ENCODE data around the gene SPG7. TPM values are rescaled to one million over a fixed set of nuclear protein-coding genes. Genes with fewer than 3 reads are reported as not detected.

The SPG7 gene
- total RNA-seq, 1 donor from 2014 or later, result 96.1 TPM

- ATAC-seq (no peak), DNase-seq (ENCODE audit: missing footprints) (no peak)
- intact Hi-C loops (cut with DNase I), result no loop called here
Observed at GRCh38 chr16:89482817-89483205, 25.4 kb upstream of the SPG7 start.

- DNase-seq (ENCODE audit: missing footprints) (no peak), ATAC-seq (no peak)
- intact Hi-C loops (cut with DNase I), result no loop called here
Observed at GRCh38 chr16:89484041-89484501, 24.1 kb upstream of the SPG7 start.

GRCh38 chr16:89484923-89485679, 23.1 kb upstream of the SPG7 start:
- intact Hi-C loops (cut with DNase I), result loop anchor here (5.0 kb wide), 1 partner anchor 38 kb away; no protein-coding TSS in a partner anchor
- no peak for ATAC-seq
- DNase-seq (ENCODE audit: missing footprints), result no peak

GRCh38 chr16:89485701-89486246, 22.4 kb upstream of the SPG7 start:
- intact Hi-C loops (cut with DNase I), result loop anchor here (5.0 kb wide), 1 partner anchor 38 kb away; no protein-coding TSS in a partner anchor
- no peak for DNase-seq (ENCODE audit: missing footprints)
- no peak for ATAC-seq

- ATAC-seq, result peak; percentile 52
Observed at GRCh38 chr16:89489040-89489897, 18.9 kb upstream of the SPG7 start.

GRCh38 chr16:89489898-89490438, 18.2 kb upstream of the SPG7 start:
- DNase-seq (ENCODE audit: missing footprints) (peak; percentile 72), ATAC-seq (no peak)
- intact Hi-C loops (cut with DNase I), result loop anchor here (1.0 to 5.0 kb wide), 3 partner anchors 15 to 157 kb away; no protein-coding TSS in a partner anchor

More at GRCh38 chr16:89489040-89489897, 18.9 kb upstream of the SPG7 start:
- DNase-seq (ENCODE audit: missing footprints), result peak; percentile 92
- intact Hi-C loops (cut with DNase I), result loop anchor here (5.0 kb wide), 1 partner anchor 42 kb away; no protein-coding TSS in a partner anchor

GRCh38 chr16:89490439-89491237, 17.6 kb upstream of the SPG7 start, which contains the start of gene ANKRD11:
Gene ANKRD11, minus strand, starts transcription at chr16:89490561. Its CDS starts 173,542 bp downstream, at chr16:89317019.
- intact Hi-C loops (cut with DNase I), result loop anchor here (1.0 kb wide), 2 partner anchors 15 to 157 kb away; no protein-coding TSS in a partner anchor
- ATAC-seq (peak; percentile 98), DNase-seq (ENCODE audit: missing footprints) (peak; percentile 99)

GRCh38 chr16:89491238-89491869, 16.8 kb upstream of the SPG7 start:
- intact Hi-C loops (cut with DNase I), result no loop called here
- DNase-seq (ENCODE audit: missing footprints) (no peak), ATAC-seq (no peak)

GRCh38 chr16:89491974-89492687, 16.1 kb upstream of the SPG7 start:
- no peak for ATAC-seq
- intact Hi-C loops (cut with DNase I), result no loop called here
- DNase-seq (ENCODE audit: missing footprints), result no peak

GRCh38 chr16:89493776-89494175, 14.4 kb upstream of the SPG7 start:
- ATAC-seq, result no peak
- DNase-seq (ENCODE audit: missing footprints), result no peak
- intact Hi-C loops (cut with DNase I), result no loop called here

GRCh38 chr16:89495121-89495520, 13.1 kb upstream of the SPG7 start:
- ATAC-seq (no peak), DNase-seq (ENCODE audit: missing footprints) (no peak)
- intact Hi-C loops (cut with DNase I), result no loop called here

GRCh38 chr16:89498839-89499238, 9.4 kb upstream of the SPG7 start:
- ATAC-seq (peak; percentile 30), DNase-seq (ENCODE audit: missing footprints) (no peak)
- intact Hi-C loops (cut with DNase I), result no loop called here

- DNase-seq (ENCODE audit: missing footprints) (no peak), ATAC-seq (no peak)
- intact Hi-C loops (cut with DNase I), result loop anchor here (10.0 kb wide), 1 partner anchor 255 kb away; no protein-coding TSS in a partner anchor
Observed at GRCh38 chr16:89499767-89500166, 8.4 kb upstream of the SPG7 start.

- no peak for DNase-seq (ENCODE audit: missing footprints)
Observed at GRCh38 chr16:89502081-89502843, 5.9 kb upstream of the SPG7 start.

GRCh38 chr16:89504091-89504490, 4.1 kb upstream of the SPG7 start:
- ATAC-seq, result no peak
- peak; percentile 64 for DNase-seq (ENCODE audit: missing footprints)
- intact Hi-C loops (cut with DNase I), result loop anchor here (10.0 kb wide), 1 partner anchor 259 kb away; no protein-coding TSS in a partner anchor

More at GRCh38 chr16:89502081-89502843, 5.9 kb upstream of the SPG7 start:
- intact Hi-C loops (cut with DNase I), result loop anchor here (10.0 kb wide), 1 partner anchor 257 kb away; no protein-coding TSS in a partner anchor
- no peak for ATAC-seq
